Occipital lobe (tissue), 2 donors: ENCODE measurements around the gene PRPS1. TPM values are rescaled to one million over a fixed set of nuclear protein-coding genes. Genes with fewer than 3 reads are reported as not detected.
"Not testable (repeated sequence)": the region's sequence is repeated elsewhere in the genome, so short reads cannot be mapped to it uniquely, and the experiment has no call there.

ENCODE experiments used
- DNase-seq: peaks from one replicate; lab custom pipeline; 2025; lab: John Stamatoyannopoulos, UW
- total RNA-seq: library from RNA; depleted of rRNA; stranded (reverse); fragments of >200 nt; gene quantifications from one replicate; pipeline ENCODE4 v1.2.3, GENCODE V29; 2014

Gene PRPS1
- total RNA-seq: 22.9 TPM

DNA sequence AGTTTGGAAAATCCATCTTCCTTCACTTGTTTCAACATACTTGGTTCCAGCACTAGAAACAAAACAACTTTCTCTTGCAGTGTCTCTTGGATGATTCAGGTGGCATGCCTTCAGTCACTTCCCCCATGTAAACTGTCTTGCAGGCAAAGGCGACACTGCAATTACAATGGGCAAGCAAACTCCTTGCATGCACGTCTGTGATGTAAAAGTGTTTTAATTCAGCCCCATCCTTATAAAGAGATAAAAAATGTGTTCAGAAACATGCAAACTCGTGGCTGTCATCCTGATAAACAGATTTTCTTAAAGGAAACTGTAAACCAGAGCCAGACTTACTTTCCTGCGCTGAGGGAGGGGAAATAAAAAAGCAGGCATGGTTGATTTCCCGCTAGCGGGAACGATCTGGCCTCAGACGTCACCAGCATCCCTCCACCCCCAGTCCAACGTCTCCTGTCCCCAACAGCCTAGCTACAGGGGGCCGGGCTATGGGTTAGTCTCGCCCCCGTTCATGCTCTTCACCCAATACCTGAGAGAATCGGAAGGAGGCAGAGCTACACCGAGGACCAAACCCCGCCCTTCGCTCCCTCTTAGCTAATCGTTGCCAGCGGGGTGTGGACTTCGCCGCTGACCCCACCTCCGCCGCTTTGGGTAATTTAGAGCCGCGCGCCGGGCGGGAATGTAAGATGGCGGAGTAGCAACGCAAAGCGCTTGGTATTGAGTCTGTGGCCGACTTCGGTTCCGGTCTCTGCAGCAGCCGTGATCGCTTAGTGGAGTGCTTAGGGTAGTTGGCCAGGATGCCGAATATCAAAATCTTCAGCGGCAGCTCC, at the start of gene PRPS1:
Gene PRPS1, plus strand, starts transcription at position 673 of the 824 bp plus-strand sequence. Its CDS starts 119 bp downstream, at position 792.
- peak; percentile 87 for DNase-seq

DNA sequence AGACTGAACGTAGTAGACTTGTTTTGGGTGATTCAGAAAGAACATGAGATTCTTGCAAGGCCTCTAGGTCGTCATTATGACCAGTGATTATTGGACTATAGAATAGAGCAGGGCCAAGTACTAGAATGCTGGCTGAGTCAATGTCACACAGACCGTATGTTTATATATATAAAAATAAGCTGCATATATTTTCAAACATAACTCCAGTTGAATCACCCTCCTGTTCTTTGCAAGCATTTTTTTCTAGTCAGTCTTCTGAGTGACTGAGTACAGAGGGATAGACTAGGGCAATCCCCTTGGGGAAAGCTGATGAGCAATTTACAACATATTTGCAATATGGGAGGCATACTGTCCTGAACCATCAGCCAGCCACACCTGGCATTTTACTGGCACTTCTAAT, 48.4 kb upstream of the PRPS1 start:
- no peak for DNase-seq

DNA sequence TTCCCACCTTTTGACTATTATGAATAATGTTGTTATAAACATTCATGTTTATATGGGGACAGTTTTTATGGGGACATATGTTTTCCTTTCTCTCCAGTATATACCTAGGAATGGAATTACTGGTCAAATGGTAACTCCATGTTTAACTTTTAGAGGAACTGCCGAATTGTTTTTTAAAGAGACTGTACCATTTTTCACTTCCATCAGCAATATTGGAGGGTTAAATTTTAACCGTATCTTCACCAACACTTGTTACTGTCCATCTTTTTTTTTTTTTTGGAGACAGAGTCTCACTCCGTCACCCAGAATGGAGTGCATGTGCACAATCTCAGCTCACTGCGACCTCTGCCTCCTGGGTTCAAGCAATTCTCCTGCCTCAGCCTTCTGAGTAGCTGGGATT, 46.4 kb upstream of the PRPS1 start:
- no peak for DNase-seq

DNA sequence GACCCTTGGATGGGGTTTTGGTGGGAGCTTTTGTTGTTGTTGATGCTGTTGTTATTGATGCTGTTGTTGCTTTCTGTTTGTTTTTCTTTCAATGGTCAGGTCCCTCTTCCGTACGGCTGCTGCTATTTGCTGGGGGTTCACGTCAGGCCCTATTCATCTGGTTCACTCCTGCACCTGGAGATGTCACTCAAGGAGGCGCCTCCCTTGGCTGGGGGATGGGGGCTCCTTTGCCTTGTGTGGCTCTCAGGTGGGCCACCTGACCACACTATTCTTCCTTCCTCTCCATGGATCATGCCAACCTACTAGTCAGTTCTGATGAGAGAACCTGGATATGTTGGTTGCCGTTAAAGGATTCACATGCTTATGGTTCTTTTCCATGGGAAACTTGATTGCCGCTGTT, 39.1 kb upstream of the PRPS1 start:
- DNase-seq: no peak

DNA sequence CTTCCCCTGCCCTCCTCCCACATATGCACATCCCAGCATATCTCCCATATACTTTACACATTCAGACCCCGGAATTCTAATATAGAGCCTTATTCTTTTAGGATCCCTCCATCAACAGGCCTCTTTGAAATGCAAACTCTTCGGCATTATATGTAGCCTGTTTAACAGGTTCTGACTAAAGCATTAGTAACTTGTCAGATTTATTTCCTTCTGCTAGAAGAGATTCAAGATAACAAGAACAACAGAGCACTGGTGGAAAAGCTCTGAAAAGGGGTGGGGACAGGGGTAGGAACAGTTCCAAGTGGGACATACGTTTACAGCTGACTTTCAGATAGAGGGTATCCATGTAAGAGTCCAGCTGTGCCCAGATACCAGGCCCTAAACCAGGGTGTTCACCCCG, 31.7 kb upstream of the PRPS1 start:
- no peak for DNase-seq

DNA sequence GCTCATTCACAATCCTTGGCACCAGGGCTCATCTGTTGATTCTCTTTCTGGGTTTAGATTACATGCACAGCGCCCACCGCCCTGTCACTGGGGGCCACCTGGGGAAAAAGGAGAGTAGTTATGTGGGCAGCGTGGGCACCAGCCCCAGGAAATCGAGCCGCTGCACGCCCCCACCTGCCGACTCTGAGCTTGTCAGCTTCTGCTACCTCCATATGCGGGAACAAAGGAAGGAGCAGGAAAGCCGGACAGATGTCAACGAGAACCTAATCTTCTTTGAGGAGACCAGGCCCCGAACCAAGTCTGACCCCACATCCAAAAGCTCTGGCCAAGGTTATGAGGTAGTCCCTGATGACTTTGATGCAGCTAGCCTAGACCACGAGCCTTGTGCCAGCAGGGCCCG, 31.0 kb upstream of the PRPS1 start:
- DNase-seq: no peak

DNA sequence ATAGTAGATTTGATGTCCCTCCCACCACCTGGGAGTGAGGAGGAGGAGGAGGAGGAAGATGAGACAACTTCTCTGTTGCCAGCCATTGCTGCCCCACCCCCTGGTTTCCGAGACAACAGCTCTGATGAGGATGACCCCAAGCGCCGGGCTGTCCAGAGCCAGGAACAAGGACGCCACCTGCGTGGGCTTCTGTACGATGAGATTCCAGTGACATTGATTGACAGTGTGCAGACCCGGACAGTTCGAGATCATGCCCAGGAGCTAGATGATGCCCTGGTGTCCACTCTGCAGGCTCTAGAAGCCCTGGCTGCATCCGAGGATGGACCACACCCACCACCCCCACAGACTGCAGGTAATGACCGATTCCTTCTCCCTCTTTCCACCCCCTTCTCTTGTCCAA, 30.5 kb upstream of the PRPS1 start:
- DNase-seq: no peak

DNA sequence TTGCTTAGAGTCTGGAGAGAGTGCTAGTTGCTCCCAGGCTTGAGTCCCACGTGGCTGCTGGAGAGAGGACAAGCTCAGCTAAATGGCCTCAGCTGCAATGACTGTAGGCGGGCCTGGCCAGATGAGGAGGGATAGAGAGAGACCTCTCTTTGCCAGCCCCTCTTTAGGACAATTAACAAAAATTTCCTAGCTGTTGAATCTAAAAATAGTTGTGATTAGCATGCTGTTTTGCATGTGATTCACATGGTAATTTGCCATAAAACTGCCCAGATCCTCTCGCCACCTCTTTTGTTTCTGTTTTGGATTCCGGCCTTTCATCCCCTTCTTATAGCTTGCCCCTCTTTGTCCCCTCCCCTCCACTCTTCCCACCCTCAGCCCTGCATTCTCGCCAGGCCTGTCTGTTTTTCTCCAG, 28.9 kb upstream of the PRPS1 start:
- DNase-seq: no peak

DNA sequence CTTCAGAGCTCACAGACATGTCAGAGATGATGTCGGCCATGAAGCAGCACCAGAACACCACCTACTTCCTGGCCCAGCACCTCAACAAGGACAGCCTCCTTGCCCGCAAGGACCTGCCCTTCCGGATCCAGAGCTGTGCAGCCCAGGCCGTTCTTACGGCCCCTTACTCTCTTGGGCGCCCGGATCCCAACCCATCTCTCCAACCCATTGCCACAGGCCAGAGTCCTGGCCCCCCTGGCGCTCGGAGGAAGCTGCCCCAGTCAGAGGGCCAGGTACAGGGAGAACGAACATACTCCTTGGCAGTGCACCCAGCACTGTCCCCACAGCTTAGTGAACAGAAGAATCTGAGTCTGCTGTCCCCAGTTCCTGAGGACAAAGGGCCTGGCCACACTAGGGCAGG, 27.9 kb upstream of the PRPS1 start:
- DNase-seq: no peak

DNA sequence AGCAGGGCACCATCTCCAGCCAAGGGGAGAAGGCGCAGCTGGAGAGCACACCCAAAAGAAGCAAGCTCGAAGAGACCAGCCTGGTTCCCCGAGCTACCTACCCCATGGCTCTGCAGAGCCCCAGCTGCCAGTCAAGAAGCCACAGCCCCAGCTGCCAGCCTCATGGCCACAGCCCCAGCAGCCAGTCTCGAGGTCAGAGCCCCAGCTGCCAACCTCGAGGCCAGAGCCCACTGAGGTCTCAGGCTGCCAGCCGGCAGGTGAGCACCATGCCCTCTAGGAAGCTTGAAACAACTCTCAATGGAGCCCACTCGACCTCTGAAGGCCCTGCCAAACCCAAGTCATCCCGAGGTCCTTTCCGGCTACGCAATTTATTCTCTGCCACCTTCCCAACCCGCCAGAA, 27.0 kb upstream of the PRPS1 start:
- no peak for DNase-seq

DNA sequence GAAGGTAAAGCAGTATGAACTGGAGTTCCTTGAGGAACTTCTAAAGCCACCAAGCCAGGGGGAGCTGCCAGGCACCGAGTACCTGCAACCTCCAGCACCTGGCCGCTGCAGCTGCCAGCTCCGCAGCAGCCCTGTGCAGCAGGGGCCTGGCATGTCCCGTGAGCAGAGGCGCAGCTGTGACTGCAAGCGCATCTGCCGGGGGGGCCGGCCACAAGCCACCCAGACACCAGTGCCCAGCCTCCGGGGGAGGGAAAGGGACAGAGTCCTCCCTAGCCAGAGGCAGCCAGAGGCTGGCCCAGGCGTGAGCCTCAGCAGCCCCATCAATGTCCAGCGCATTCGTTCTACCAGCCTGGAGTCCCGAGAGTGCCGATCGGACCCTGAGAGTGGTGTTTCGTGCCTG, 26.6 kb upstream of the PRPS1 start:
- no peak for DNase-seq

DNA sequence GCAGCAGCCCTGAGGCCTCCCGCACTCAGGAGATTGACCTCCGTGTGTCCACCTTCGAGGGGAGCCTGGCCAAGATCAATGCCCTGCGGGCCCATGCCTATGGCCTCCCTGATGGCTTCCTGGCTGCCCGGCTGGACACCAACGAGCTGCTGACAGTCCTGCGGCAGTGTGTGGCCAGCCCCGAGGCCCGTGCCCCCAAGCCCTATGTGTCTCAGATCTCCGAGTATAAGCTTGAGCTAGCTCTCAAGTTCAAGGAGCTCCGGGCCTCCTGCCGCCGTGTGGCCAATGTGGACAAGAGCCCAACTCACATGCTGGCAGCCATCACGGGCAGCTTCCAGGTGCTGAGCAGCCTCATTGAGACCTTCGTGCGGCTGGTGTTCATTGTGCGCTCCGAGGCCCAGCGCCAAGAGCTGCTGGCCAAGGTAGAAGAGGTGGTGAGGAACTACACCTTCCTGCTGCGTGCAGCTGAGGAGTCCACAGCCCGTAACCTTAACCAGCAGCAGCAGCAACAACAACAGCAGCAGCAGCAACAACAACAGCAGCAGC, 25.5 kb upstream of the PRPS1 start:
- no peak for DNase-seq

DNA sequence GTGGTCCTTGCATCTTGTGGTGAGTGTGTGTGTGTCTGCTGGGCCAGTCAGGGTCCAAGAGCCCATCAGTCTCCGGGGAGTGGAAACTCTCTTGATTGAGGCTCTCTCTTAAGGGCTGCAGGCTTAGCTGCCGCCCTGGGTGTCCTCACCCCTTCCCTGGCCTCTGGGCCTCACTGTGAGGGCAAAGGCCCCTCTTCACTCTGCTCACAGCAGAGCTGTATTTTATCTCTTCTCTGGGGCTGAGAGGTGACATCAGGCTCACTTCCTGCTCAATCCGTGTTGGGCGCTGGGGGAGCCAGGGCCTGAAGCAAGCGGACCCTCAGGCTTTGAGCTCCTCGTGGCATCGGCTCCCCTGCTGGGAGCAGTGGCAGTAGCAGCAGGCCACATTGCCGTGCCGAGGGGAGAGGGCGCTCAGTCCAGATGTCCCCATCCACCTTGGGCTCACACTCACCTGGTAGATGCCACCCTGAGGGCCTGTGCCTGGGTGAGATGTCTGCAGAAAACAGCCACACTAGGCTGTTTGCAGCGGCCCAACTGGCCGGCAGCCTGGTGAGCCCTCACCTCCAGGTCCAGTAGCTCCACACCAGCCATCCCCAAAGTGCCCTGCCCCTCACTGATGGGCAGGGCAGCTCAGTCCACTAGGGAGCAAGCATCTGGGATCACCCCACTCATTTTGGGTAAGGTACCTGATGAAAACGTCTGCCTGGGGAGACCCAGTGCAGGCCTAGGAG, 24.7 kb upstream of the PRPS1 start:
- no peak for DNase-seq

DNA sequence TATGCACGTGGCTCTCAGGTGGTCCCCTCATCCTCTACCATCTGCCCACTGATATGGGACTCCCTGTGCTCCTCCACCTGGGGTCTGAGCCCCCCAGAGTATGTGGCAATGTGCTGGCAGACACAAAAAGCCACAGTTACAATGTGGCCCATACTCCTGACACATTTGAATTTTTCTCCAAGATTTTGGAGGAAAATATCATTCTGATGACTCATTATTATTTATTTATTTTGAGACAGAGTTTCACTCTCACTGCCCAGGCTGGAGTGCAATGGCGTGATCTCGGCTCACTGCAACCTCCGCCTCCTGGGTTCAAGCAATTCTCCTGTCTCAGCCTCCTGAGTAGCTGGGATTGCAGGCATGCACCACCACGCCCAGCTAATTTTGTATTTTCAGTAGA, 19.2 kb upstream of the PRPS1 start:
- not testable (repeated sequence) for DNase-seq

DNA sequence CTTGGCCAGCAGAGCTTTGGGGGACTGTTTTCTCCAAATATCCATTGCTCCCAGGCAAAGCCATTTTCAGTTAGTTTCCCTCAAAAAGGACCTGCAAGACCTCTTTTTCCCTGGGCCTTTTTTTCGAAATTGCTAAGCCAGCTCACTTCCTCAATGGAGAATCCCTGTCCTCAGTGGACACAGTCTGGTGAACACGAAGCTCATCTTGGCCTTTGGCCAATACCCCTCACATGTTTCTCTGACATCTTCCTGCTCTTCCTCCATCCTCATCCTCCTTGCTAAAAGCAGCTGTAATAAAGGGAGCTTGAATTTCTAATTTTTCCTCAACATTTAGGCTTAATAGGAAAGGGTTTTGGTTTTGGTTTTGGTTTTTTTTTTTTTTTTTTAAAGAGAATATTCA, 17.6 kb upstream of the PRPS1 start:
- no peak for DNase-seq

DNA sequence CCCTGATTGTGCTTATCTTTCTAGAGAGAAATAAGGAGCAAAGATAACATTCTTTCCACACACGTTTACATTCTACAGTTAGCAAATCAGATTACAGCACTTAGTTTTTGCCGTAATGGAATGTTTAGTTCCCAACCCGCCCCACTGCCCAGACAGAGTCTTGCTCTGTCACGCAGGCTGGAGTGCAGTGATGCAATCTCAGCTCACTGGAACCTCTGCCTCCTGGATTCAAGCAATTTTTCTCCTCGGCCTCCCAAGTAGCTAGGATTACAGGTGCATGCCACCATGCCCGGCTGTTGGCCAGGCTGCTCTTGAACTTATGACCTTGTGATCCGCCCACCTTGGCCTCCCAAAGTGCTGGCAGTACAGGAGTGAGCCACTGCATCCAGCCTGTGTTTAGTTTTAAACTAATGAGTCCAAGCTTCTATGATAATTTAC, 8.4 kb upstream of the PRPS1 start:
- no peak for DNase-seq

DNA sequence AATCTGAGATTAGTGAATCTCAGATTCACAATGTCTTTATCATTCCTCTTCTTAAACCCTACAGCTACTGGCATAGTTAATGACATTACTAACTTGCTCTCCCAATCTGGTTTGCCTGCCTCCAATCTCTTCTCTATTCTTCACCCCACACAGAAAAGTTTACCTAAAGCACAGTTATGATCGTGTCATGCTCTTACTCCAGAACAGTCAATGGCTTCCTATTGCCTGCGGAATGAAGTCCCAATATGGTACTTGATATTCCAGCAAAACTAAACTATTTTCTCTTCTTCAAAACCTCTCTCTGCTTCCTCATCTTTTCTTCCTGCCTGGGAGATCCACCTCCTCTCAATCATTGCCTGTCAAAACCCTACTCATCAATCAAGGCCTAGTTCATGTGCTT, 3.4 kb upstream of the PRPS1 start:
- no peak for DNase-seq

DNA sequence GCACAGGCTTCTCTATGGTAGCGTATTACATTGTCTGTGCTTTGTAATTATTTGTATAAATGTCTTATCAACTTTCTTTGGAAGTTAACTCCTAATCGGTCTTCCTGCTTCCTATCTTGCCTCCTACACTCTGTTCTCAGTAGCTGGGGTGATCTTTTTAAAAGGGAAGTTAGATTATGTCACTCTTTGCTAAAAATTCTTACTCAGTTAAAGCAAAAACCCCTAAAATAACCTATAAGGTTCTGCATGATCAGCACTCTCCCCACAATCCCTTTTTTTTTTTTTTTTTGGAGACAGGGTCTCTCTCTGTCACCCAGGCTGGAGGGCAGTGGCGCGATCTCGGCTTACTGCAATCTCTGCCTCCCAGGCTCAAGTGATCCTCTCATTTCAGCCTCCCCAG, 2.6 kb upstream of the PRPS1 start:
- DNase-seq: no peak

DNA sequence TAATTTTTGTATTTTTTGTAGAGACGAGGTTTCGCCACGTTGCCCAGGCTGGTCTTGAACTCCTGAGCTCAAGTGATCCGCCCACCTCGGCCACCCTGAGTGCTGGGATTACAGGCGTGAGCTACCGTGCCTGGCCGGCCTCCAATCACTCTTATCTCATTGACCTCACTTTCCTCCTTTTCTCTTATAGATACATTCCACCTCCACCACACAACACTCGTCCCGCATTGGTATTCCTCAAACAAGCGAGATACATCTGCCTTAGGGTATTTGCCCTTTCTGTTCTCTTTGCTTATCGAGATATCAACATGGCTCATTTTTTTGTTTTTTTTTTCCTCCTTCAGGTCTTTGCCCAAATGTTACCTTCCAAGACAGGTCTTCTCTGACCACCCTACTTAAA, 1.8 kb upstream of the PRPS1 start:
- DNase-seq: no peak

DNA sequence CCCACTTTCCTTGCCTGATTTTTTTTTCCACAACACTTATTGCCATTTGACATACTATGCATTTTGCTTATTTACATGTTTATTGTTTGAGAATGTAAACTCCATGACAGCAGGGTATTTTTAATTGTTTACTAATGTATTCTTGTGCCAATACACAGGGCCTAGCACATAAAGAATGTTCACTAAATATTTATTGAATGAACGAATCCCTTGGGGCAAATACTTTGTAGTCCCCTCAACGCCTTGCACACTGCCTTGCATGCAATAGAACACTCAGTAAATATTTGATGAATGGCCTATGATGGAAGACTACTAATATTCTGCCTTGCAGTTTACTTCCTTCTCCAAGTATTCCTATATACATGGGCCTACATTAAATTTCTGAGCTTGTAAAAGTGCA, 1.4 kb upstream of the PRPS1 start:
- no peak for DNase-seq

DNA sequence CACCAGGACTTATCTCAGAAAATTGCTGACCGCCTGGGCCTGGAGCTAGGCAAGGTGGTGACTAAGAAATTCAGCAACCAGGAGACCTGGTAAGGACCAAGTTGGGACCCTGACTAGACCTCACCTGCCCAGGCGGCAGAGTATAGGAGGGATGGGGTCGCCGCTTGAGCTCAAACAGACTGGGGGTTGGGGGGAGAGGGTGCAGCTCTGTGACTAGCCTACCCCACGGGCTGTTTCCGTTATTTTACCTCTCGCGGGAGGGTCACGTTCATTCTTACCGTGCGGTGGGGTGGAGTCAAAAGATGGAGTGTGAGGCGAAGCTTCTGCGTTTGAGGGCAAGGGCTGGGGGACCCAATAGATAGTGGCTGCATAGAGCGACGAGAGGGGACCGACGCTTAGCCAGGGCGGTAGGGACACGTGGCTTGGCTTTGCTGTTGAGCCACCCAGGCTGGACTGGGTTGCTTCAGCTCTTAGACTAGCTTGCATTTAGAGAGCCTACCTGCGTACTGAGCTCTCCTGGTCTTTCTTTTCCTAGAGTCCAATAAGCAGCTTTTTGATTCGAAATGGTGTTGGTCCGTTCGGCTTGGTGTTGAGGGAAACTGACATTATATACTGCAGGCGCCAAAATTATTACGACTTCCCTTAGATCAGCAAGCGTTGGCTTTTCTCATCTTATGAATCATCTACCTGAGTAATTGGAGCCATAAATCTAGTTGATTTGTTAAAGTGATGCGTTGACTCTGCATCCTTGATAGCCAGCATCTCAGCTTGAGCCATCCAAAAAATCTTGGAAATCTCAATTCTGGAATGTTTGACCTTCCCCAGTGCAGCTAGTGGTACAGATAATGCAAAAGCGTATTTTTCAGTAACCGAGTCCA, 591 bp downstream of the PRPS1 start:
- DNase-seq: peak; percentile 32

DNA sequence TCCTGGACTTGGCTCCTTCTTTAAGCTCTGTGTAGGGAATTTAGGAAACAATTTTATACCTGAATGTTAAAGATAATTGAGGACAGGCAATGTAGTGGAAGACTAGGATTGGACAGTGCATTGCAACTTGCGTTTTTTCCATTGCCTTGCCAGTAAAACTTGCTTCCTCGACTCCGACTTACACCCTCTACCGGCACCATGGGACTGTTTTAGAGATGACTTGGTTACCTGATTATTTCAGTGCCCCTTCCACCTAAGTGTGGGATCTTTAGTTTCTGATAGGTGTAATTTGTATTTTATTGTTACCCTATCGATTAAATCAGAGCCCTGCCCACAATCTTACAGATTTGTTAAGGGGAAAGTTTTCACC, 1.2 kb downstream of the PRPS1 start:
- no peak for DNase-seq
